Fibroblast of villous mesenchyme (primary cell): ENCODE measurements around the gene AP2A2. TPM values are rescaled to one million over a fixed set of nuclear protein-coding genes. Genes with fewer than 3 reads are reported as not detected.

Experiments
- DNase-seq: peaks from one replicate; pipeline ENCODE4 v3.0.0-alpha.2; 2010; ENCODE audit warnings: low read depth
- H3K4me3 ChIP-seq: 2 replicates; pipeline ENCODE4 v1.5.1; 2011; ENCODE audit warnings: low read depth, mild to moderate bottlenecking, low read length
- CTCF ChIP-seq: IDR thresholded peaks from 2 replicates; pipeline ENCODE4 v1.5.1; 2012; ENCODE audit warnings: low read depth, mild to moderate bottlenecking, low read length; ENCODE audit not compliant: insufficient read depth
- total RNA-seq: library from RNA; depleted of rRNA; stranded (reverse); fragments of >200 nt; gene quantifications from 2 replicates; pipeline ENCODE4 v1.2.3, GENCODE V29; 2012

Gene AP2A2
- total RNA-seq, 1 donor, result 53.5 TPM

GRCh38 chr11:913043-913442 is 12.6 kb upstream of the AP2A2 start:
- DNase-seq, result no peak
- no peak for TF ChIP-seq CTCF
- H3K4me3 ChIP-seq, result no peak overlapping the region

GRCh38 chr11:914204-914603 is 11.5 kb upstream of the AP2A2 start:
- TF ChIP-seq CTCF, result no peak
- no peak for DNase-seq
- H3K4me3 ChIP-seq, result no peak overlapping the region

- no peak for TF ChIP-seq CTCF
- H3K4me3 ChIP-seq, result no peak overlapping the region
- DNase-seq, result no peak
Measured at GRCh38 chr11:914747-915501, 10.7 kb upstream of the AP2A2 start.

- TF ChIP-seq CTCF, result no peak
- no peak for DNase-seq
Measured at GRCh38 chr11:917426-917825, 8.2 kb upstream of the AP2A2 start.

GRCh38 chr11:921921-922678 is 3.6 kb upstream of the AP2A2 start:
- no peak overlapping the region for H3K4me3 ChIP-seq
- no peak for DNase-seq
- no peak for TF ChIP-seq CTCF

More at GRCh38 chr11:917426-917825, 8.2 kb upstream of the AP2A2 start:
- H3K4me3 ChIP-seq, result no peak overlapping the region

GRCh38 chr11:923691-924405 is 1.8 kb upstream of the AP2A2 start:
- no peak overlapping the region for H3K4me3 ChIP-seq
- no peak for DNase-seq
- no peak for TF ChIP-seq CTCF
